Activated CD8-positive, alpha-beta memory T cell treated with anti-CD3 and anti-CD28 coated beads, Interleukin-2, amount 10 ng/mL, durations not matched to agents 7 days and 5 days (primary cell): ENCODE measurements around the gene DIRAS2. TPM values are rescaled to one million over a fixed set of nuclear protein-coding genes. Genes with fewer than 3 reads are reported as not detected.
"Not testable (repeated sequence)": the region's sequence is repeated elsewhere in the genome, so short reads cannot be mapped to it uniquely, and the experiment has no call there.

Experiments used
- ATAC-seq: fragments of 150-1000 bp; cut with Tn5 transposase; one replicate; pipeline ENCODE4 v1.10.0; 2021; ENCODE audit warnings: moderate library complexity
- CTCF ChIA-PET: fragments of 350-600 bp; sonication (Branson Sonifier 250); formaldehyde crosslinking; loops from one replicate; lab custom pipeline; 2021; ENCODE audit warnings: antibody characterized with exemption; lab: Charles Lee
- DNase-seq: peaks from one replicate; pipeline ENCODE4 v3.0.0-alpha.2; 2020
- H3K27ac Mint-ChIP-seq: one replicate; pipeline ENCODE4 v1.8.0; 2021; ENCODE audit warnings: mild to moderate bottlenecking, mixed read lengths
- H3K27me3 Mint-ChIP-seq: one replicate; pipeline ENCODE4 v1.8.0; 2021; ENCODE audit warnings: mixed read lengths
- H3K36me3 Mint-ChIP-seq: one replicate; pipeline ENCODE4 v1.8.0; 2021; ENCODE audit warnings: mild to moderate bottlenecking, mixed read lengths
- H3K4me1 Mint-ChIP-seq: one replicate; pipeline ENCODE4 v1.8.0; 2021; ENCODE audit warnings: mixed read lengths
- H3K4me3 Mint-ChIP-seq: one replicate; pipeline ENCODE4 v1.8.0; 2021; ENCODE audit warnings: mild to moderate bottlenecking, moderate library complexity, mixed read lengths
- H3K9me3 Mint-ChIP-seq: one replicate; pipeline ENCODE4 v1.8.0; 2022; ENCODE audit warnings: low read depth, mixed read lengths
- total RNA-seq, 2 experiments: library from RNA; stranded (reverse); gene quantifications; one replicate each; pipeline ENCODE4 v1.2.3, GENCODE V29; 2021

DIRAS2 gene, protein sequence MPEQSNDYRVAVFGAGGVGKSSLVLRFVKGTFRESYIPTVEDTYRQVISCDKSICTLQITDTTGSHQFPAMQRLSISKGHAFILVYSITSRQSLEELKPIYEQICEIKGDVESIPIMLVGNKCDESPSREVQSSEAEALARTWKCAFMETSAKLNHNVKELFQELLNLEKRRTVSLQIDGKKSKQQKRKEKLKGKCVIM
- total RNA-seq, result not detected

GRCh38 chr9:90642570-90643539, at the start of gene DIRAS2:
TSS of gene DIRAS2 (minus strand) at chr9:90642824. CDS start at chr9:90613827, 28,997 bp downstream.
- H3K9me3 Mint-ChIP-seq, result no peaks in the 10 kb centered on the region
- ATAC-seq, result peak; percentile 27
- H3K36me3 Mint-ChIP-seq, result no peaks in the 10 kb centered on the region
- no peak for DNase-seq
- CTCF ChIA-PET, result no interaction called here
- H3K4me1 Mint-ChIP-seq, result peaks cover 3% of the 10 kb centered on the region
- H3K27me3 Mint-ChIP-seq, result peaks cover 73% of the 10 kb centered on the region
- no peak within 1 kb of the TSS for H3K27ac Mint-ChIP-seq
- H3K4me3 Mint-ChIP-seq, result no peak within 1 kb of the TSS

GRCh38 chr9:90684736-90685135, 42.1 kb upstream of the DIRAS2 start:
- H3K4me1 Mint-ChIP-seq, result no peaks in the 10 kb centered on the region
- H3K4me3 Mint-ChIP-seq, result no peak overlapping the region
- no peak overlapping the region for H3K27ac Mint-ChIP-seq
- DNase-seq (no peak), ATAC-seq (no peak)
- CTCF ChIA-PET, result no interaction called here
- H3K9me3 Mint-ChIP-seq, result peaks cover 2% of the 10 kb centered on the region
- H3K27me3 Mint-ChIP-seq, result peaks cover 11% of the 10 kb centered on the region
- H3K36me3 Mint-ChIP-seq, result no peaks in the 10 kb centered on the region

DNA sequence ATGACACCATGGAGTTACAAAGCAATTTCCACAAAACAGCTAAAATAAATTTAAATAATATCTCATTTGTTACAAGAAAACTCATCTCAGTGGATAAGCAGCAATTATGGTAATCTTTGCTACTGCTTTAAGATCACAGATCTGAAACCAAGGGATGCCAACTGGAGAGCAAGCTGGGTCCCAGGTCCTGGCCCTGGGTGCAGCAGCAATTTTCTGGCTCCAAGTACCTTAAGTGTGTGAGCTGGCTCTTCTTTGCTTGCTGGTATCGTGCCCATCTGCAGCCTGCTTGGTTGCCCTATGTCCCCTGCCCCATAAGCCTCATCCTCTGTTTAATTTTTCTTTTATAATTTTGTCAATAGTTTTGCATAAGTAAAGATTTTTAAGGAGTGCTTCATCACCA, 41.5 kb upstream of the DIRAS2 start:
- Mint-ChIP-seq H3K27ac (no peak overlapping the region), H3K9me3 (peaks cover 2% of the 10 kb centered on the region), H3K27me3 (peaks cover 11% of the 10 kb centered on the region), H3K4me3 (no peak overlapping the region), H3K36me3 (no peaks in the 10 kb centered on the region), H3K4me1 (no peaks in the 10 kb centered on the region)
- ATAC-seq (no peak), DNase-seq (no peak)
- CTCF ChIA-PET, result no interaction called here

DNA sequence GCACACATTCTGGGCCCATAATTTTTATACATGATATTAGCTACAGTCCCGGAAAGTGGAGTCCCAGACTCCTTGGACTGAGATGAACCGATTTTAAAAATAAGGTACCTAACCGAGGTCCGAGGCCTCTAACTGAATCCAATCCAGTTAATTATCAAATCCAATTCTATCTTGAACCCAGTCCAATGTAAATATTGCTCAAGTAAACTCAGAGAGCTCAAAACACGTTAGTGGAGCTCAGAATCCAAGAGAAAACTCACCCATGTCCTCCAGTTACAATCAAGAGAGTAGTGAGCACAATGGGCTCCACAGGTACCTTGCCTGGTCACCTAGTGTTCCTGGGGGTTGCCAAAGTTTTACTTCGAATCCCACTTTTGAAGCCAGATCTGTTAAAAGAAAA, 37.9 kb upstream of the DIRAS2 start:
- ATAC-seq, result no peak

GRCh38 chr9:90665072-90665471, 22.4 kb upstream of the DIRAS2 start:
- CTCF ChIA-PET, result no interaction called here
- Mint-ChIP-seq H3K27me3 (peaks cover 32% of the 10 kb centered on the region), H3K27ac (no peak overlapping the region), H3K4me3 (no peak overlapping the region), H3K36me3 (no peaks in the 10 kb centered on the region), H3K4me1 (no peaks in the 10 kb centered on the region), H3K9me3 (no peaks in the 10 kb centered on the region)
- DNase-seq (no peak), ATAC-seq (no peak)

More for the DNA sequence above, 37.9 kb upstream of the DIRAS2 start:
- Mint-ChIP-seq H3K27me3 (peaks cover 11% of the 10 kb centered on the region), H3K36me3 (no peaks in the 10 kb centered on the region), H3K4me3 (no peak overlapping the region), H3K27ac (no peak overlapping the region), H3K4me1 (no peaks in the 10 kb centered on the region), H3K9me3 (no peaks in the 10 kb centered on the region)
- CTCF ChIA-PET, result no interaction called here
- DNase-seq, result no peak

DNA sequence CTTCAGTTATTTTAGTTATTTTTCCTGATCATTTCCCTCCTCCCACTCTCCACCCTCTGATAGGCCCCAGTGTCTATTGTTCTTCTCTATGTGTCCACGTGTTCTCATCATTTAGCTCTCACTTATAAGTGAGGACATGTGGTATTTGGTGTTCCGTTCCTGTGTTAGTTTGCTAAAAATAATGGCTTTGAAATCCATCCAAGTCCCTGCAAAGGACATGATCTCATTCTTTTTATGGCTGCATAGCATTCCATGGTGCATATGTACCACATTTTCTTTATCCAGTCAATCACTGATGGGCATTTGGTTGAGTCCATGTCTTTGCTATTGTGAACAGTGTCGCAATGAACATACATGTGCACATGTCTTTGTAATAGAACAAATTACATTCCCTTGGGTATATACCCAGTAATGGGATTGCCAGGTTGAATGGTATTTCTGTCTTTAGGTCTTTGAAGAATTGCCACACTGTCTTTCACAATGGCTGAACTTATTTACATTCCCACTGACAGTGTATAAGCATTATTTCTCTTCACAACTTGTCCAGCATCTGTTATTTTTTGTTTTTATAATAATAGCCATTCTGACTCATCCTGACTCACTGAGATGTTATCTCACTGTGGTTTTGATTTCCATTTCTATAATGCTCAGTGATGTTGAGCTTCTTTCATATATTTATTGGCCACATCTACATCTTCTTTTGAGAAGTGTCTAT, 17.2 kb upstream of the DIRAS2 start:
- CTCF ChIA-PET, result no interaction called here
- H3K27ac Mint-ChIP-seq, result no peak overlapping the region
- DNase-seq (no peak), ATAC-seq (no peak)
- no peak overlapping the region for H3K4me3 Mint-ChIP-seq
- no peaks in the 10 kb centered on the region for H3K36me3 Mint-ChIP-seq
- H3K4me1 Mint-ChIP-seq, result no peaks in the 10 kb centered on the region
- H3K9me3 Mint-ChIP-seq, result no peaks in the 10 kb centered on the region
- peaks cover 34% of the 10 kb centered on the region for H3K27me3 Mint-ChIP-seq

GRCh38 chr9:90658783-90659182, 16.2 kb upstream of the DIRAS2 start:
- CTCF ChIA-PET, result no interaction called here
- H3K4me3 Mint-ChIP-seq, result no peak overlapping the region
- no peak overlapping the region for H3K27ac Mint-ChIP-seq
- ATAC-seq (no peak), DNase-seq (no peak)
- no peaks in the 10 kb centered on the region for H3K9me3 Mint-ChIP-seq
- H3K27me3 Mint-ChIP-seq, result peaks cover 26% of the 10 kb centered on the region
- H3K4me1 Mint-ChIP-seq, result no peaks in the 10 kb centered on the region
- H3K36me3 Mint-ChIP-seq, result no peaks in the 10 kb centered on the region

GRCh38 chr9:90658181-90658580, 15.6 kb upstream of the DIRAS2 start:
- Mint-ChIP-seq H3K27me3 (peaks cover 26% of the 10 kb centered on the region), H3K9me3 (no peaks in the 10 kb centered on the region), H3K27ac (no peak overlapping the region), H3K36me3 (no peaks in the 10 kb centered on the region), H3K4me1 (no peaks in the 10 kb centered on the region), H3K4me3 (no peak overlapping the region)
- no peak for DNase-seq
- CTCF ChIA-PET, result no interaction called here
- ATAC-seq, result no peak

GRCh38 chr9:90656876-90657275, 14.3 kb upstream of the DIRAS2 start:
- DNase-seq, H3K27ac Mint-ChIP-seq, H3K36me3 Mint-ChIP-seq, H3K4me1 Mint-ChIP-seq, CTCF ChIA-PET, ATAC-seq, H3K9me3 Mint-ChIP-seq, H3K4me3 Mint-ChIP-seq: not testable (repeated sequence)
- H3K27me3 Mint-ChIP-seq, result peaks cover 17% of the 10 kb centered on the region

DNA sequence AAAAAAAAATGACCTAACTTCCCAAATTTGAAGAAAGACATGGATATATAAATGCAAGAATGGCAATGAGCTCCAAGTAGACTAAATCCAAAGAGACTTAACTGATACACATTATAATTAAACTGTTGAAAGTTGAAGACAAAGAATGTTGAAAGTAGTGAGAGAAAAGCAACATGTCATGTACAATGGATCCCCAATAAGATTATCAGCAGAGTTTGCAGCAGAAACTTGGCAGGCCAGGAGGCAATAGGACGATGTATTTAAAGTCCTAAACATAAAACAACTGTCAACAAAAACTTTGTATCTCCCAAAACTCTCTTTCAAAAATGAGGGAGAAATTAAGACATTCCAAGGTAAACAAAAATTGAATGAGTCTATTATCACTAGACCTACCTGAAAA, 8.6 kb upstream of the DIRAS2 start:
- H3K36me3 Mint-ChIP-seq, result peaks cover 2% of the 10 kb centered on the region
- CTCF ChIA-PET, result no interaction called here
- H3K4me1 Mint-ChIP-seq, result no peaks in the 10 kb centered on the region
- no peak overlapping the region for H3K27ac Mint-ChIP-seq
- ATAC-seq (no peak), DNase-seq (no peak)
- peaks cover 6% of the 10 kb centered on the region for H3K9me3 Mint-ChIP-seq
- peaks cover 20% of the 10 kb centered on the region for H3K27me3 Mint-ChIP-seq
- H3K4me3 Mint-ChIP-seq, result no peak overlapping the region

- Mint-ChIP-seq H3K4me1 (no peaks in the 10 kb centered on the region), H3K9me3 (peaks cover 6% of the 10 kb centered on the region), H3K27me3 (peaks cover 49% of the 10 kb centered on the region), H3K4me3 (no peak overlapping the region), H3K36me3 (peaks cover 2% of the 10 kb centered on the region), H3K27ac (no peak overlapping the region)
- CTCF ChIA-PET, result no interaction called here
- ATAC-seq (no peak), DNase-seq (no peak)
Measured at GRCh38 chr9:90647843-90648242, 5.2 kb upstream of the DIRAS2 start.

DNA sequence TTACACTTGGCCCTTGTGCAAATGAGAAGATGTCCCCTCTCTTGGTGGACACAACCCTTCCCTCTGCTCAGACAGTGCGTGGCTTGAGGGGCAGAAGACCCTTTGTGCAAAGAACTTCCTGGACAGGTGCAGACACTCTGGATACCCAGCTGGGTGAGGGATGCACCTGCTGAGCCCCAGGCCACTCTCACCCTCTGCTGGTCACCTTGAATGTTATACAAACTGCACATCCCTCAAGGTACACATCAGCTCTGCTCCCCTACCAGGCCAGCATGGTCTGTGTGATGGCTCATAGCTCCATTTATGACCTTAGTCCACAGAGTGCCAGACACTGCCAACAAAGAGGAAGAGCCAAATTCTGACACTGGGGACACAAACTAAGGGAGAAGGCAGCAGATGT, 3.1 kb upstream of the DIRAS2 start:
- H3K9me3 Mint-ChIP-seq, result peaks cover 1% of the 10 kb centered on the region
- peaks cover 3% of the 10 kb centered on the region for H3K4me1 Mint-ChIP-seq
- peaks cover 66% of the 10 kb centered on the region for H3K27me3 Mint-ChIP-seq
- no peak overlapping the region for H3K4me3 Mint-ChIP-seq
- CTCF ChIA-PET, result no interaction called here
- H3K36me3 Mint-ChIP-seq, result no peaks in the 10 kb centered on the region
- ATAC-seq (no peak), DNase-seq (no peak)
- H3K27ac Mint-ChIP-seq, result no peak overlapping the region

GRCh38 chr9:90641884-90642487, 638 bp downstream of the DIRAS2 start:
- Mint-ChIP-seq H3K9me3 (no peaks in the 10 kb centered on the region), H3K27ac (no peak overlapping the region), H3K27me3 (peaks cover 73% of the 10 kb centered on the region), H3K4me3 (no peak overlapping the region), H3K36me3 (no peaks in the 10 kb centered on the region), H3K4me1 (peaks cover 3% of the 10 kb centered on the region)
- CTCF ChIA-PET, result no interaction called here
- DNase-seq (no peak), ATAC-seq (no peak)
